Measurements from ENCODE around the gene SLC2A1.

The SLC2A1 gene

DNA sequence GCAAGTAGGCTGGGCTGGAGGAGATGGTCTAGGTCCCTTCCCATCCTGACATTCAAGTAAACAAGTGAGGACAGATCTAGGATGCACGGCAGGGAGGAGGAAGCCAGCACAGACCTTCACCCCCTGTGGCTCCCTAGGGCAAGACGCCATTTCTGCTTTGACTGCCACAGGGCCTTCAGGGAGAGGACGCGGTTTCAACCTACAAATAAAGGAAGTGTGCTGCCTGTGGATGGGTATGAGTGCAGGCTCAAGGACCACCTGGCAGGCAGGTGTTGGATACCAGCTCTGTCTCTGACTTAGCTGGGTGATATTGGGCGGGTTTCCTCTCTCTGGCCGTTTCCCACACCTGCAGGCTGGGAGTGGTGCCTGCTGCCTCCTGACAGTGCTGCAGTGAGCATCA lies 16.2 kb downstream of the SLC2A1 start:
- DNase-seq (ENCODE audit: low spot score), result no peak

DNA sequence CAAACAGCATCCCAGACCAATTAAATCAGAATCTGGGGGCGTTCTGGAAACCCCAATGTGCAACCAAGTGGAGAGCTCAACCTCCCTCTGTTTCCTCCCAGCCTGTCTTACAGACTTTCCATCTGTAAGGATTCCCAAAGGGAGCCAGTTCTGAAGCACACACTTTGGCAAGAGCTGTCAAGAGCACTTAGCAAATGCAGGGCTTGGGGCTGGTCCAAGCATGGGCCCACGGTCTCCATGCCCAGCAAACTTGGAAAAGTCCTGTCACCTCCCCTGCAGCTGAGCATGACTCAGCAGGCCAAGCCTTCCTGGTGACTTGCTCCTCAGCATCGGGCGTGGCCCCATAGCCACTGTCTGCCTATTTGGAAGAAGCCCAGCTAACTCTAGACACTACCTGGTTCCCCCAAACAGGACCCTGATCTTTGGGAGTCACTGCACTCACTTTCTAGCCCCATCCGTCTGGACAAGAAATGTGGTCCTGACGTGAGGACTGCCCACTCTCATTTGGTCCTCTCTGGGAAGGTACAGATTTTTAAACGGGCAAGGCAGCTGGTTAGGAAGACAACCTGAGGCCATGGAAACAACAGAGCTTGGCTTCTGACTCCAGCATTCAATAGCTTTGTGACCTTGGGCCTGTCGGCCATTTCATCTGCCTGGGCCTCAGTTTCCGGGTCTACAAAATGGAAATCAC lies 16.9 kb downstream of the SLC2A1 start:
- no peak for DNase-seq (ENCODE audit: low spot score)

GRCh38 chr1:42940851-42941639 lies 17.6 kb downstream of the SLC2A1 start:
- DNase-seq (ENCODE audit: low spot score), result no peak

GRCh38 chr1:42938645-42939615 lies 19.7 kb downstream of the SLC2A1 start:
- DNase-seq (ENCODE audit: low spot score), result no peak

DNA sequence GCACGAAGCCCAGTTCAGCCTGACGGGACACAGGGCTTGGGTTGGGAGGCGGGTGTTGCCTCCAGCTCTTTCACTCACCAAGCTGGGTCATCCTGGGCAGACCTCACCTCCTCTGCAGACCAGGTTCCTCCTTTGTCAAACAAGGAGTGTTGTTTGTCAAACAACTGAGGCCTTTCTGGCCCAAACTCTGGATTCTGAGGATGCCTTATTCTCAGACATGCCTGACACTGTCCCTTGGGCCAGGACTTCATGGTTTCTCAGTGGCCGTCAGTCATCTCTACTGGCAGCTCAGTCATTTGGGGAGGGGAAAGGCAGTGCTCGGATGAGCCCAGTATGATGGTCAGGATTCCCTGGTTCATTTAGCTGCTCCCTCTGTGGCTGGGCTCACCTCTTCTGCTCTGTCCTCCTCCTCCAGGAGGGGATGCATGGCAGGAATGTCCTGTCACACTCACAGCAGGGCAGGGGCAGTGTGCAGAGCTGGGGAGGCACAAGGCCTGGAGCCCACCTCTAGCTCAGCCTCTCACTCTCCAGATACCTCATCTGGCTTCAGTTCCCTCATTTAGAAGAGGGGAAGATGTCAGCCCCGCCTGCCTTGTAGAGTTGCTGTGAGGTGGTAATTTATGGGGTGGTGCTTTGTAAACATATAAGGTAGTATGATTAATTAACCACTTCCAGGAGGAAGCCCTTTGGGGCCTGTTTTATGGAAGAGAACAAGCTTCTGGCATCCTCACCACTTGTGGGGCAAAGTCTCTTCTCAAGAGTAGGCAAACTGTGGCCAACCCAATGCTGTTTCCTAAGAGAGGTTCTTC lies 20.6 kb downstream of the SLC2A1 start:
- no peak for DNase-seq (ENCODE audit: low spot score)

- DNase-seq (ENCODE audit: low spot score), result no peak
These were observed 21.4 kb downstream of the SLC2A1 start for GRCh38 chr1:42937141-42937696.

GRCh38 chr1:42936309-42937078 lies 22.2 kb downstream of the SLC2A1 start:
- no peak for DNase-seq (ENCODE audit: low spot score)

DNA sequence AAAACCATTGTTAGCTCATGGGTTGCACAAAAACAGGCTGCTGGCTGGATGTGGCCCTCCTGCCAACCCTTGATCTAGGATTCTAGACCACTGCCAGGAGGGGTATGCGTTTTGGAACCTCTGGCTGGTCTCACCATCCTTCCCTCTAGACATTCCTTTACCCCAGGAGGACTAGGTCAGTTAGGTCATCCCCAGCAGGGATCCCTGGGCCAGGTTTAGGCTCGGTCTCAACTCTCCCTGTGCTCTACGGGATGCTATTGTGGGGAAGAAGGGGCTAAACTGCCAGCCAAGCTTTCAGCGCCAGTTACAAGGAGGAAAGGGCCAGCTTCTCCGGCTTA lies 22.7 kb downstream of the SLC2A1 start:
- no peak for DNase-seq (ENCODE audit: low spot score)

DNA sequence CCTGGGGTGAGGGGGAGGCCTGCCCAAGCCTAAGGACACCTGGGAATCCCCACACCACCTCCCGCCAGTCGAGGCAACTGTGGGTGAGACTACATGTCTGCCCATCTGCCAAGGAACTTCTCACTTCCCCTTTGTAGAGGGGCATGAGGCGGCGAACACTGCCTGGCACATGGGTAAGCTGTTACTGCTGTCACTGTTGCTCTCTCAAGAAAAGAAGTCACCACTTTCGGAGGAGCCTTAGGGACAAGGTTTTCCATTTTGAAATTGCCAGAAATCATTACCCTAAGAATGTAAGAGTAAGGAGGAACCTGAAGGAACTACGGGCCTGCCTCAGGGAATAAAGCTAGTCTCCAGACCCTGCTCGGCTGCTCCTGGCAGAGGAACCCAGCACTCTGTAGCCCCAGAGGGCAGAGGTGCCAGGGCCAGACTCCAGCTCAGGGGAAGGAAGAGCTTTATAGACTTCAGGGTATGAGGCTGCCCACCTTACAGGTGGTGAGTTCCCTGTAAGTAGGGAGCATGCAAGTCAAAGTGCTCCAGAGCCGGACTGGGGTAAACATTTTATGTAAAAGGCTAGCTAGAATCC lies 23.3 kb downstream of the SLC2A1 start:
- no peak for DNase-seq (ENCODE audit: low spot score)

DNA sequence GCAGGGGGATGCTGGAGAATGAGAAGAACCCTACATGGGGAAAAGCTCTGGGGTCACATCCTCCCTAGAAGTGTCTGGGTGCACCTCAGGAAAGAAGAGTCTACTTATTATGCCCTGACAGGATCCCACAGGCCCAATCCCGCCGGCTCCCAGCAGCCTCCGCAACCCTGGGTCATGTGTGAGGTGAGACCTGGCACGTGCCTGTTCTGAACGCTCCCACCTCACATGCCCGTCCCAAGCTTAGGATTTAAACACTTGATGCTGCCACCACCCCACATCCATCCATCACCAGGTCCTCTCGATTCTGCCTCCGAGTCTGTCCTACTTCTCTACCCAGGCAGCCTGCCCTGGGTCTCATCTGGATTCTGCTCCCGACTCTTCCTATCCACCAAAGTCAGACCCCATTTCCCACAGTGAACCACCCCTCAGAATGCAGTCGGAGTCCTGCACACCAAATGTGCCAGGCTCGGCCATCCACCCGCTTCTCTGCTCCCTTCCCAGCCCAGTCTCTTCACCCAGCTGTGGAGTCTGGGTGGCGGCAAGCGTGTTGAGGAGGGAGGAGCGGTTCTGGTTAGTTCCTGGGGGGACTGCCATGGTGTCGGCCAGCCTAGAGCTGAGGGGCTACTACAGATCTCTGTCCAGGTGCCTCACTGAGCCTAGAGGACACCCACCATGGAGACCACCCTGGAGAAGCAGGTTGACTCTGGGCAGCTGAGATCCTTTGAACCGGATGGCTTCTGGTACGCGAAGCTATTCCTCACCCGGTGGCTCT lies 23.9 kb downstream of the SLC2A1 start:
- peak; percentile 0 for DNase-seq (ENCODE audit: low spot score)

DNA sequence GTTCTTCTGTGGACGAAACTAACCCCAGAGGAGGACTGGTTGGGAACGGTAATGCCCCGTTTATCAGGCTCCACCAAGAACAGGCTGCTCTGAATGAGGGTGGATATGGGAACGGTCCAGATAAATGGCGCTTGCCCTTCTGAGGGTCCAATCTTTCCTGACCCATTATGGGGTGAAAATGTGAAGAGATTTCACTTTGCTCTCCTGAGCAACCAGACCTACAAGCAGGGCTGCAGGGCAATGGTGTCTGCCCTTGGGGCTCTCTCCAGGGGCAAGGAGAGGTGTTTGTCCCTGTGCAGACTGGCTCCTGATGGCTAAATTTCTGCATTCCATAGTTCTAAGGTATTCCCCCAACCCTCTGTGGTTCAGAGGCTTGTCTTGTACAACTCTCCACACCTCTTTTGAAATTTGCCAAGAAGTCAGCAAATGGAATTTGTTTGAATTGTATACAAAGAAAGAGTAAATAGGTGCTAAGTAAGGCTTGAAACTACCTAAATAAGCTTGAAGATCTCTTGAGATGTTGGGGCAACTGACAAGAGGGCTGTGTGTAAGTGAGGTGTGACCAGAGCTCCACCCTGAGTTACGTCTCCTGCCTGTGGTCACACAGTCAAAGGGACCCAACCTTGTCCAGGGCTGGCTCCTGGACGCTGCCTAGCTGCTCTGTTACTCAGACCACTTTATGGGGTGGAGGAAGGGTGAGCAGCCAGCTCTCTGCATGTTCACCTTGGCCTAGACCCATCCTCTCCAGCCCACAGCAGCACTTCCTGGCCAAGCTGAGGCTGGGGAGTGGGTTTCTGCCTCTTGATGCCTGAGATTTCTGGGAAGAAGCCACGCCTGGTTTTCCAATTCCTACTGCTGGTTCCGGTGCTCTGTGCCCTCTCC lies 24.8 kb downstream of the SLC2A1 start:
- peak; percentile 1 for DNase-seq (ENCODE audit: low spot score)

DNA sequence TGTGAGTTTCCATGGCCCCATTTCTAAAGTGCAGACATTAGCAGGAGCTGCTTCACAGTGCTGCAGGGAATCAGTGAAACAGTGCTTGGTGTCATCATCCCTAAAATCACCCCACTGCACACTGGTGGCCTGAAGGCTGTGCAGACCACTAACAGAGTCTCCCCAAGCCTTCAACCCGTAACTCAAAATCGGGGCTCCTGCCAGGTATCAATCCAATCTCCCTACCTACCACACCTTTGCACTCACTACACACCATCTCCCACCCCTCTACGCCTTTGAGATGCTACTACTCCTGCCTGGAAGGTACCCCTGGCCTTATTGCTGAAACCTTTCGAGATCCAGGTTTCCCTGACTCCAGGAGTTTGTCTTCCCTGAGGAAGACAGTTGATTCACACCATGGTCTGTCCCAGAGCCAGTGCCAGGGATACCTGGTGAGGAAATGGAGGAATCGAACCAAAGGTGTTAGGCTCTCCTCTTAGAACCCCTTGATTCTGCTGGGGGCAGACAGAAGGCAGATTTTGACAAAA lies 25.5 kb downstream of the SLC2A1 start:
- DNase-seq (ENCODE audit: low spot score), result no peak

DNA sequence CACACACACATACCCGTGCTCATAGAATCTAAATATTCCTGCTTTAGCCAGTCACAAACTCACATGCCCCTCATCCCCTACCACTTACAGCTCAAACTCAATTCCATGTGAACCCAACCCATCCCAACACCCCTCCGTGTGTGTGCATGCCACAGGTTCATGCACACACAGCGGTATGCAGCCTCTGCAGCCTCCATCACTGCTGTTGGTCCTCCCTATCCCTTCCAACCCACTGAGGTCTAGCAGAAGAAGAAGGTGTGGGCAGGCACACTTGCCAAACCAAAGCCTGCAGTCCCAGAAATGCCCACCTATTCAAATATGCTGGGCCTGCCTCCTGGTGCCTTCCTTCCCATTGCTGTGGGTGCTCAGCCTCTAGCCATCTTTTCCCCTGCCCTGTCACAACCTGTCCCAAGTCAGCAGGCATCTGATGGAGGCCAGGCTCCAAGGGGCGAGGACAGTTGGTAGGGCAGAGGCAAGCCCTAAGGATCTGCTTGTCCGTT lies 26.2 kb downstream of the SLC2A1 start:
- no peak for DNase-seq (ENCODE audit: low spot score)

- peak; percentile 34 for DNase-seq (ENCODE audit: low spot score)
These were observed 26.7 kb downstream of the SLC2A1 start for GRCh38 chr1:42931911-42932422.

DNA sequence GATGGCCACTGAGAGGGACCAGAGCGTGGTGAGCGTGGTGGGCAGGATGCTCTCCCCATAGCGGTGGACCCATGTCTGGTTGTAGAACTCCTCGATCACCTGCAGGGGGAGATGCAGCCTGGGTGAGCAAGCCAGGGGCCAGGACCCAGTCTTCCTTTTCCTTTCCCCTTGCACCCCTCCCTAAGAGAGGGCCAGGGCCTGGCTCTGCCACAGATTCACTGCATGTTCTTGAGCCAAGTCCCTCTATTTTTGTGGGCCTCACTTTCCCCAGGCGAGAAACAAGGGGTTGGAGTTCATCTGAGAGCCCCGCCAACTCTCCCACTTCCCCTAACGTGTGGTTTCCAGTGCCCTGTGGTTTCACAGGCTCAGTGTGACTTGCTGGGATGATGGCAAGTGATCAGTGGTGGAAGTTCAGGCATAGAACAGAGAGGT lies 27.5 kb downstream of the SLC2A1 start:
- DNase-seq (ENCODE audit: low spot score), result peak; percentile 68

DNA sequence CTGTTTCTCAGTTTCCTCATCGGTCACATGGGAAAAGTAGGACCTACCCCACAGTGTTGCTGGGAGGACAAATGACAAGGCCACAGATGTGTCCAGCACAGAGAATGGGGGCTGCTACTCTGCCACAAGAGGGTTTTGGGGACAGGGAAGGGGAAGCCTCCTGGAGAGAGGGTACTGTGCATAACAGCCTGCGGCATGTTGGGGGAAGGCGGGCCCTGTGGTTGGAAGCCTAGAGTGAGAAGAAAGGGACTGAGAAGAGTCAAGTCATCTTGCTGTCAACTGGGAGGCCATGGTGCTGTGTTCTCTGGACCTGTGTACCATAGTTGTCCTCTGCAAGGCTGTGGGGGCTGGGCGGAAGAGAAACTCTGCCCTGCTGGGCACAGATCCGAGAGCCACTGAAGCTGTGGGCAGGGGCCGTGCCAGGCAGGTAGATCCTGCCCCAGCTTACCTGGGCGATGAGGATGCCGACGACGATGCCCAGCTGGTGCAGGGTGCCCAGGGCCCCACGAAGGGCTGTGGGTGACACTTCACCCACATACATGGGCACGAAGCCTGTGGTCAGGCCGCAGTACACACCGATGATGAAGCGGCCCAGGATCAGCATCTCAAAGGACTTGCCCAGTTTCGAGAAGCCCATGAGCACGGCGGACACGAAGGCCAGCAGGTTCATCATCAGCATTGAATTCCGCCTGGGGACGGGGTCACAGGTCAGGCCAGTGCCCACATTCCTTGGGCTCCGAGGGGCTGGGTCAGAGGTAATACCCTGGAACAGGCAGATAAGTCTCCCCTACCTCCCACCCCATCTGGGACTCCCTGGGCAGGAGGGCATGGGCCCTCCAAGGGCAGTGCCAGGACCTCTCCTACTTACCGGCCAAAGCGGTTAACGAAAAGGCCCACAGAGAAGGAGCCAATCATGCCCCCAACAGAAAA lies 28.2 kb downstream of the SLC2A1 start:
- DNase-seq (ENCODE audit: low spot score), result peak; percentile 0
